GM10248 (cell line): ENCODE data around the gene IQCC.

Experiments
- CTCF ChIA-PET: fragments of 300-600 bp; sonication (Branson Sonifier 250); formaldehyde crosslinking; extraction: SDS; loops from one replicate; lab custom pipeline; 2021; ENCODE audit warnings: antibody characterized with exemption; lab: Yijun Ruan, JAX
- POLR2A ChIA-PET: fragments of 350-650 bp; sonication (Branson Sonifier 250); formaldehyde crosslinking; extraction: SDS; loops from one replicate; lab custom pipeline; 2020; ENCODE audit warnings: antibody characterized with exemption; lab: Yijun Ruan, JAX
- DNase-seq: peaks from one replicate; pipeline ENCODE4 v3.0.0; 2012; ENCODE audit errors: extremely low spot score
- TF ChIP-seq, protein P1 (sequence below): IDR thresholded peaks from 2 replicates; pipeline ENCODE4 v1.5.1; 2012; ENCODE audit warnings: mild to moderate bottlenecking, low read depth; ENCODE audit errors: extremely low read depth, missing control alignments, control extremely low read depth

The IQCC gene

GRCh38 chr1:32197837-32198236 lies 7.6 kb upstream of the IQCC start:
- no peak for DNase-seq
- ChIA-PET CTCF (interaction anchor here (0.9 to 2.8 kb wide), 8 partner anchors 10 to 215 kb away, joined by 3 to 17 read pairs (median 4); no protein-coding TSS in a partner anchor), POLR2A (interaction anchor here (0.8 to 1.7 kb wide), 4 partner anchors 15 to 139 kb away, joined by 3 to 4 read pairs (median 4); partner anchors contain the start of genes MARCKSL1 and TXLNA)
- TF ChIP-seq, protein P1, sequence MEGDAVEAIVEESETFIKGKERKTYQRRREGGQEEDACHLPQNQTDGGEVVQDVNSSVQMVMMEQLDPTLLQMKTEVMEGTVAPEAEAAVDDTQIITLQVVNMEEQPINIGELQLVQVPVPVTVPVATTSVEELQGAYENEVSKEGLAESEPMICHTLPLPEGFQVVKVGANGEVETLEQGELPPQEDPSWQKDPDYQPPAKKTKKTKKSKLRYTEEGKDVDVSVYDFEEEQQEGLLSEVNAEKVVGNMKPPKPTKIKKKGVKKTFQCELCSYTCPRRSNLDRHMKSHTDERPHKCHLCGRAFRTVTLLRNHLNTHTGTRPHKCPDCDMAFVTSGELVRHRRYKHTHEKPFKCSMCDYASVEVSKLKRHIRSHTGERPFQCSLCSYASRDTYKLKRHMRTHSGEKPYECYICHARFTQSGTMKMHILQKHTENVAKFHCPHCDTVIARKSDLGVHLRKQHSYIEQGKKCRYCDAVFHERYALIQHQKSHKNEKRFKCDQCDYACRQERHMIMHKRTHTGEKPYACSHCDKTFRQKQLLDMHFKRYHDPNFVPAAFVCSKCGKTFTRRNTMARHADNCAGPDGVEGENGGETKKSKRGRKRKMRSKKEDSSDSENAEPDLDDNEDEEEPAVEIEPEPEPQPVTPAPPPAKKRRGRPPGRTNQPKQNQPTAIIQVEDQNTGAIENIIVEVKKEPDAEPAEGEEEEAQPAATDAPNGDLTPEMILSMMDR = no peak

- CTCF ChIA-PET = interaction anchor here (0.9 to 2.8 kb wide), 9 partner anchors 10 to 215 kb away, joined by 3 to 17 read pairs (median 4); no protein-coding TSS in a partner anchor
- TF ChIP-seq, protein P1 = no peak
- POLR2A ChIA-PET = interaction anchor here (1.1 to 1.7 kb wide), 2 partner anchors 19 to 138 kb away, joined by 4 read pairs; partner anchors contain the start of genes MARCKSL1 and TXLNA
Measured at GRCh38 chr1:32198237-32199042, 7.0 kb upstream of the IQCC start.

GRCh38 chr1:32199043-32199716 lies 6.3 kb upstream of the IQCC start:
- TF ChIP-seq, protein P1 = no peak
- POLR2A ChIA-PET = no interaction called here
- no peak for DNase-seq
- CTCF ChIA-PET = interaction anchor here (1.6 to 2.8 kb wide), 4 partner anchors 12 to 50 kb away, joined by 4 to 17 read pairs (median 6); no protein-coding TSS in a partner anchor

More at GRCh38 chr1:32198237-32199042, 7.0 kb upstream of the IQCC start:
- no peak for DNase-seq

- CTCF ChIA-PET = interaction anchor here (1.4 to 2.7 kb wide), 4 partner anchors 11 to 50 kb away, joined by 3 to 6 read pairs (median 4); no protein-coding TSS in a partner anchor
- no peak for DNase-seq
- TF ChIP-seq, protein P1 = no peak
- POLR2A ChIA-PET = interaction anchor here (1.9 kb wide), 1 partner anchor 20 kb away, joined by 13 read pairs; the partner anchor contains the start of gene TXLNA
Measured at GRCh38 chr1:32199717-32200072, 5.8 kb upstream of the IQCC start.

GRCh38 chr1:32200226-32201010 lies 5.1 kb upstream of the IQCC start, which contains the start of gene CCDC28B:
Gene CCDC28B, plus strand, starts transcription at chr1:32200595. Its CDS starts 1,341 bp downstream, at chr1:32201936.
- TF ChIP-seq, protein P1 = no peak
- POLR2A ChIA-PET = interaction anchor here (0.5 to 2.4 kb wide), 7 partner anchors 10 to 194 kb away, joined by 3 to 13 read pairs (median 3); partner anchors contain the start of genes BSDC1, KPNA6, MARCKSL1 and TXLNA
- CTCF ChIA-PET = interaction anchor here (0.8 to 3.3 kb wide), 10 partner anchors 8 to 117 kb away, joined by 3 to 30 read pairs (median 4); partner anchors contain the start of gene TXLNA
- peak; percentile 78 for DNase-seq
